ENCODE results near the gene DDX3X. TPM values are rescaled to one million over a fixed set of nuclear protein-coding genes. Genes with fewer than 3 reads are reported as not detected.
A peak's percentile ranks its signal among the peaks of the same experiment; 100 is the strongest.
"Not testable (repeated sequence)": the region's sequence is repeated elsewhere in the genome, so short reads cannot be mapped to it uniquely, and the experiment has no call there.

The DDX3X gene
- 100 to 1,000 TPM; 136 to 297 (median 188) TPM for total RNA-seq
- polyA plus RNA-seq = 62.4 TPM
- long read RNA-seq, donor 1, full-length matches to known transcripts = 31 of 54 reads
- long read RNA-seq, donor 1, partial matches to known transcripts = 21 of 54 reads
- long read RNA-seq, donor 1, other reads (novel, unspliced or antisense) = 2 of 54 reads
- long read RNA-seq, donor 2, full-length matches to known transcripts = 21 of 24 reads
- long read RNA-seq, donor 2, partial matches to known transcripts = 1 of 24 reads
- long read RNA-seq, donor 2, other reads (novel, unspliced or antisense) = 2 of 24 reads
- long read RNA-seq, donor 3, full-length matches to known transcripts = 93 of 137 reads
- long read RNA-seq, donor 3, partial matches to known transcripts = 20 of 137 reads
- long read RNA-seq, donor 3, other reads (novel, unspliced or antisense) = 24 of 137 reads
- long read RNA-seq, donor 4, full-length matches to known transcripts = 37 of 55 reads
- long read RNA-seq, donor 4, partial matches to known transcripts = 6 of 55 reads
- long read RNA-seq, donor 4, other reads (novel, unspliced or antisense) = 12 of 55 reads

- H3K4me3 ChIP-seq (ENCODE audit: low read length) = peak within 1 kb of the TSS; percentile 62
- no peaks in the 10 kb centered on the region for H3K4me1 ChIP-seq (ENCODE audit: control insufficient read depth, insufficient read depth, low read length)
- H3K27me3 ChIP-seq (ENCODE audit: control insufficient read depth, insufficient read depth) = no peaks in the 10 kb centered on the region
- no peaks in the 10 kb centered on the region for H3K9me3 ChIP-seq (ENCODE audit: control insufficient read depth, low read length)
- ATAC-seq (peak; percentile 87 to 90), DNase-seq (peak; percentile 91 to 96 (median 93))
- intact Hi-C loops (cut with DNase I) = no loop called here
- peak within 1 kb of the TSS; percentile 97 for H3K27ac ChIP-seq (ENCODE audit: low read length)
- WGBS = under 1% methylated on average over 47 of the region's 47 CpGs
These were observed at the start of gene DDX3X for GRCh38 chrX:41333744-41334362. Gene DDX3X (plus strand): TSS chrX:41334162. CDS start chrX:41334253, 91 bp downstream.

- H3K27me3 ChIP-seq (ENCODE audit: control insufficient read depth, insufficient read depth); H3K27ac ChIP-seq (ENCODE audit: low read length); H3K4me1 ChIP-seq (ENCODE audit: control insufficient read depth, insufficient read depth, low read length); ATAC-seq; DNase-seq; intact Hi-C loops (cut with DNase I); H3K9me3 ChIP-seq (ENCODE audit: control insufficient read depth, low read length); H3K4me3 ChIP-seq (ENCODE audit: low read length): not testable (repeated sequence)
- WGBS = 96% methylated on average over 21 of the region's 21 CpGs
These were observed 48.0 kb upstream of the DDX3X start for GRCh38 chrX:41285928-41286327.

DNA sequence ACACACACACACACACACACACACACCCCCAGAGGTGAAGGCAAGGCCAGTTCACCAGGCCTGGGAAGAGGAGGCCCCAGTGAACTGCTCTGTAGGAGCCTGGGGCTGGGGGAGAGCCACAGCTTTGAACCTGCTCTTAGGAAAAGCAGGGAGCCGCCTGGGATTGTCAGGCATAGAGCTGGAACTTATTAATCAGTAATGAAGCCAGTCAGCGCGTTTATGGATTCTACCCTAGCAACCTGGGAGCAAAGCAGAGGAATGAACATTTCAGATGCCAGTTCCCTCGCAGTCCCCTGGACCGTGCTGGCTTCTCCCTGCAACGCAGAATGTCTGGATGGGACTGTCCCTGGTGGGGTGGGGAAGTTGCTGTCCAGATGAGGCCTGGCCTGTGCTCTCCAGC lies 45.3 kb upstream of the DDX3X start:
- Histone ChIP-seq H3K4me1 (ENCODE audit: control insufficient read depth, insufficient read depth, low read length) (no peaks in the 10 kb centered on the region), H3K27me3 (ENCODE audit: control insufficient read depth, insufficient read depth) (no peaks in the 10 kb centered on the region), H3K4me3 (ENCODE audit: low read length) (no peak overlapping the region), H3K27ac (ENCODE audit: low read length) (no peak overlapping the region), H3K9me3 (ENCODE audit: control insufficient read depth, low read length) (no peaks in the 10 kb centered on the region)
- intact Hi-C loops (cut with DNase I) = no loop called here
- DNase-seq = no peak
- 64% methylated on average over 6 of the region's 6 CpGs for WGBS
- peak in 1 of 2 donors; percentile 62 for ATAC-seq

GRCh38 chrX:41289095-41289494 lies 44.9 kb upstream of the DDX3X start:
- peak; percentile 11 to 77 for ATAC-seq
- H3K4me3 ChIP-seq (ENCODE audit: low read length) = no peak overlapping the region
- intact Hi-C loops (cut with DNase I) = no loop called here
- no peaks in the 10 kb centered on the region for H3K9me3 ChIP-seq (ENCODE audit: control insufficient read depth, low read length)
- no peaks in the 10 kb centered on the region for H3K4me1 ChIP-seq (ENCODE audit: control insufficient read depth, insufficient read depth, low read length)
- H3K27ac ChIP-seq (ENCODE audit: low read length) = no peak overlapping the region
- 42% methylated on average over 3 of the region's 3 CpGs for WGBS
- peak in 1 of 3 donors; percentile 50 for DNase-seq
- H3K27me3 ChIP-seq (ENCODE audit: control insufficient read depth, insufficient read depth) = no peaks in the 10 kb centered on the region

- ATAC-seq (no peak), DNase-seq (no peak)
- Histone ChIP-seq H3K9me3 (ENCODE audit: control insufficient read depth, low read length) (no peaks in the 10 kb centered on the region), H3K4me3 (ENCODE audit: low read length) (no peak overlapping the region), H3K27me3 (ENCODE audit: control insufficient read depth, insufficient read depth) (no peaks in the 10 kb centered on the region), H3K27ac (ENCODE audit: low read length) (no peak overlapping the region), H3K4me1 (ENCODE audit: control insufficient read depth, insufficient read depth, low read length) (no peaks in the 10 kb centered on the region)
- intact Hi-C loops (cut with DNase I) = no loop called here
These were observed 42.7 kb upstream of the DDX3X start for GRCh38 chrX:41291309-41291708.

DNA sequence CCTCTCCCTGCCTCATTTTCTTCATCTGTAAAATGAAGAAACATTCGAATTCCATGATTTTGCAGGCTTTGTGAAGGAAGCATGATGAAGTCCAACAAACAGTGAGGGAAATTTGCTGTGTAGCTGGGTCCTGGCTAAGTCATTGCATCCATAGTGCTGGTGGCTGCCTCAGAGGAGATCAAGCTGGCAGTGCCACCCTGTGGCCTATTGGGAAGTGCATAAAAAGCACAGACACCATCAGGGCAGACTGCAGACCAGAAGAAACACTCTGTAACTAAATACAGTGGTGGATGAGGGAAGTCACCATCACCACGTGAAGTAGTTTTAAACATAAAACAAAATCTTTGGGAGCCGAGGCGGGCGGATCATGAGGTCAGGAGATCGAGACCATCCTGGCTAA lies 40.7 kb upstream of the DDX3X start:
- ATAC-seq = no peak
- DNase-seq = no peak
- no peaks in the 10 kb centered on the region for H3K9me3 ChIP-seq (ENCODE audit: control insufficient read depth, low read length)
- H3K4me1 ChIP-seq (ENCODE audit: control insufficient read depth, insufficient read depth, low read length) = no peaks in the 10 kb centered on the region
- no peak overlapping the region for H3K27ac ChIP-seq (ENCODE audit: low read length)
- H3K27me3 ChIP-seq (ENCODE audit: control insufficient read depth, insufficient read depth) = no peaks in the 10 kb centered on the region
- intact Hi-C loops (cut with DNase I) = no loop called here
- no peak overlapping the region for H3K4me3 ChIP-seq (ENCODE audit: low read length)
- 90% methylated on average over 6 of the region's 6 CpGs for WGBS

DNA sequence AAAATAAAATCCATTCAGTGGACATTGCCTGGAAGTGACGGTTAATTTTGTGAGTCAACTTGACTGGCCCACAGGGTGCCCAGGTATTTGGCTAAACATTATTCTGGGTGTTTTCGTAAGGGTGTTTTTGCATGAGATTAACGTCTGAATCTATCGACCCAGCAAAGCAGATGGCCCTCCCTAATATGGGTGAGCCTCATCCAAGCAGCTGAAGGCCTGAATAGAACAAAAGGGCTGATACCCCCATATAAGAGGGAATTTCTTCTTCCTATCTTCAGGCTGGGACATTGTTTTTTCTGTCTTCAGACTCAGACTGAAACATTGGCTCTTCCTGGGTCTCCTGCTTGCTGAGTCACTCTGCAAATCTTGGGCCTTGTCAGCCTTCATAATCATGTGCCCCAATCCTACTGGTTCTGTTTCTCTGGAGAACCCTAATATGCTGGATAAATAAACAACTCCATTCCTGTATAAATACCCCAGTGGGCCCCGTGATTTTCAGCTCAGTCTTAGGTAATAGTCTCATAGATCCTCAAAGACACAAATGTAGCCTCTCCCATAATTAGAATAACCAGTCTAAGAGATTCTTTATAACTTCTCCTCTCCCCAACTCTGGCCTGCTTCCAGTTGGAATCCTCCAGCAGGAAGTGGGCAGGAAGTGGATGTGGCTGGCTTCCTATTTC lies 33.1 kb upstream of the DDX3X start:
- H3K4me3 ChIP-seq (ENCODE audit: low read length) = no peak overlapping the region
- H3K27me3 ChIP-seq (ENCODE audit: control insufficient read depth, insufficient read depth) = no peaks in the 10 kb centered on the region
- peak in 1 of 2 donors; percentile 28 for ATAC-seq
- H3K9me3 ChIP-seq (ENCODE audit: control insufficient read depth, low read length) = no peaks in the 10 kb centered on the region
- intact Hi-C loops (cut with DNase I) = no loop called here
- WGBS = 87% methylated on average over 5 of the region's 5 CpGs
- H3K4me1 ChIP-seq (ENCODE audit: control insufficient read depth, insufficient read depth, low read length) = no peaks in the 10 kb centered on the region
- no peak for DNase-seq
- H3K27ac ChIP-seq (ENCODE audit: low read length) = no peak overlapping the region

DNA sequence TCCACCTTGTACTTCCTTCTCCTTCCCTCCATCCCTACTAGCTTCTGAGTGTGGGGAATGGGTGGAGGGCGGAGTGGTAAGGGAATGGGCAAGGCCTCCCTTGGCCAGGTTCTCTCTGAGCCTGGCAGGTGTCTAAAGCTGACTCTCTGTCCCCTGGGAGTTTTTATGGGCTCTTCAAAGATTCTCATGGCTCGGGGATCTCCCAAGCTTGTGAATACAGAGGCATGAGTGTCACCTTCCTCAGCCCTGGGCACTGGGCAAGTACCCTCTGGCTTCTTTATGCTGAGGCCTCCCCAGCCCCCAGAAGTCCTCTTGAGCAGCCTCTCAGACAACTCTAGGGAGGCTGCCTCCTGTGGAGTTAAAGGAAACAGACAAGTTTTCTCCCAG lies 32.5 kb upstream of the DDX3X start:
- H3K27ac ChIP-seq (ENCODE audit: low read length) = no peak overlapping the region
- no peaks in the 10 kb centered on the region for H3K9me3 ChIP-seq (ENCODE audit: control insufficient read depth, low read length)
- H3K4me1 ChIP-seq (ENCODE audit: control insufficient read depth, insufficient read depth, low read length) = no peaks in the 10 kb centered on the region
- intact Hi-C loops (cut with DNase I) = no loop called here
- H3K4me3 ChIP-seq (ENCODE audit: low read length) = no peak overlapping the region
- no peaks in the 10 kb centered on the region for H3K27me3 ChIP-seq (ENCODE audit: control insufficient read depth, insufficient read depth)
- 59% methylated on average over 2 of the region's 2 CpGs for WGBS
- peak in 1 of 2 donors; percentile 30 for ATAC-seq
- no peak for DNase-seq

DNA sequence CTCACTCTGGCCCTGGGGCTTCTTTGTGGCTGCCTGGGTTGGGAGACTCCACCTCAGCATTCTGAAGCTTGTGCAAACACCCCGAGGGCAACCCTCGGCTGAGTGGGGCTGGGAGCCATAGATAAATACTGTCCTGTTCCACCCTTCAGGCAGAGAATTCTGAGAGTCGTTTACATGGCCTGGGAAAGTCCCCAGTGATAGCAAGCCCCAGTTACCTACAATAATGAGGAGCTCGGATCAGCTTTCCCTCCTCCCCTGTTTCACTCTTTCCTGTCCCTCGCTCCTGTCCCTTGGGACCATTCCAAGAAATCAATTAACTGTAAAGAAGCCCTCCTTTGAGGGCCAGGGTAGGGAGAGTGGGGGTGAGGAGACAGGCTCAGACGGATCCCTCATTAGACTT lies 31.6 kb upstream of the DDX3X start:
- ATAC-seq (no peak), DNase-seq (no peak)
- no peak overlapping the region for H3K4me3 ChIP-seq (ENCODE audit: low read length)
- no peak overlapping the region for H3K27ac ChIP-seq (ENCODE audit: low read length)
- H3K9me3 ChIP-seq (ENCODE audit: control insufficient read depth, low read length) = no peaks in the 10 kb centered on the region
- H3K4me1 ChIP-seq (ENCODE audit: control insufficient read depth, insufficient read depth, low read length) = no peaks in the 10 kb centered on the region
- intact Hi-C loops (cut with DNase I) = no loop called here
- H3K27me3 ChIP-seq (ENCODE audit: control insufficient read depth, insufficient read depth) = no peaks in the 10 kb centered on the region
- 62% methylated on average over 6 of the region's 6 CpGs for WGBS

DNA sequence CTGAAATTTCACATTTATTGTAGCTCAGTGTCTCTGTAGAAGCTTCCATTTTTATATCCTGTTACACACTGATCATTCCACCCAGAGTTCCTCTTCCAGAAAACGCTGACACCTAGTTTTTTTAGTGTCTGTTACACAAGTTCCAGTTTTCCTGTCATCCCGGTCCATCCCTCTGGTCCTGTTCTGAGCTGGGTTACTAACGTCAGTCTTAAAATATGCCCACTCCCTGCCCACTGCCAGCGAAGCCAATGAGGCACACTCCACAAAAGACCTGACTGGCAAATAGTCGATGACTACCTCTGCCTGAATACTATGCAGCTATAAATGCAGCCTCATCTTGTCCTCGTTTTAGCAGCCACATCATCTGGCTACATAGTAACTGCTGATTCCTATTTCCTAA lies 30.9 kb upstream of the DDX3X start:
- Histone ChIP-seq H3K27ac (ENCODE audit: low read length) (no peak overlapping the region), H3K4me1 (ENCODE audit: control insufficient read depth, insufficient read depth, low read length) (no peaks in the 10 kb centered on the region), H3K27me3 (ENCODE audit: control insufficient read depth, insufficient read depth) (no peaks in the 10 kb centered on the region), H3K4me3 (ENCODE audit: low read length) (no peak overlapping the region), H3K9me3 (ENCODE audit: control insufficient read depth, low read length) (no peaks in the 10 kb centered on the region)
- DNase-seq (no peak), ATAC-seq (no peak)
- 73% methylated on average over 6 of the region's 6 CpGs for WGBS
- intact Hi-C loops (cut with DNase I) = no loop called here

- ATAC-seq = no peak
- intact Hi-C loops (cut with DNase I) = no loop called here
These were observed 29.8 kb upstream of the DDX3X start for GRCh38 chrX:41304178-41304577.

More at GRCh38 chrX:41304178-41304577, 29.8 kb upstream of the DDX3X start:
- 91% methylated on average over 9 of the region's 9 CpGs for WGBS
- Histone ChIP-seq H3K9me3 (ENCODE audit: control insufficient read depth, low read length) (no peaks in the 10 kb centered on the region), H3K4me3 (ENCODE audit: low read length) (no peak overlapping the region), H3K27me3 (ENCODE audit: control insufficient read depth, insufficient read depth) (no peaks in the 10 kb centered on the region), H3K27ac (ENCODE audit: low read length) (no peak overlapping the region), H3K4me1 (ENCODE audit: control insufficient read depth, insufficient read depth, low read length) (no peaks in the 10 kb centered on the region)
- no peak for DNase-seq

All from right cardiac atrium (tissue), 5 donors.